ENCODE data around the gene CHD2.

The CHD2 gene

DNA sequence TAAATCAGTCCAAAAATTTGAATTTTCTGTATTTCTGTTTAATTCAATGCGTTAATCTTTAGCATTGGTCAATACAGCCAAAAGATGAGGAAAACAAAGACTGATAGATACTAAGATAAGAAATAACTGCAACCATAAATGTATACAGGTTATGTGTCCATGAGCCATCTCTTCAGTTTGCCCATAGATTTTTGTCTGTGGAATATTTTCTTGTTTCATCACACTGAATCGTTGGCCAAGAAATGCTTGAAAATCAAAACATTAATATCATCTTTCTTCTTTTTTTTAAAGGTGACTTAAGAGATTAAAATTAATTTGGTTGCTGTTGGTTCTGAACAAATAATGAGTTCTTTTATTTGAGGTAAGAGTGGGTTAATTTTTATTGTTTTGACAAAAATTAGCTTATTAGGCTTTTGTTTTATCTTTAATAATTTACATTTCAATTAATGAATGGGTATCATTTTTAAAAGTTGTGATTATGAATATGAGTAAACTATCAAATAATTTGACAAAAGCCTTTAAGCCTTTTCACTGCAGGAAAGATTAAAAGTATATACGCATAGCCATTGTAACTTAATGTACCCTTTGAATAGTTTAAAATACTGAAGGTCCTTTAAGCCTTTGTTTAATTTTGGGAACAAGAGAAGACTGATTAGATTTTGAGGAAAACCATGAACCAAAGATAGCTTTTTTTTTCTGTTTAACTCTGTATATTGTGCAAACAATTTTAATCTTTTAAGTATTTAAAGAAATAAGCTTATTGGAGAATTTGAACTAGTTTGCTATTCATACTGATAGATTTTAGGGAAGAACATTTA, 14.7 kb upstream of the CHD2 start:
- DNase-seq, result no peak

- DNase-seq, result no peak
Observed at GRCh38 chr15:92886042-92886537, 14.0 kb upstream of the CHD2 start.

- no peak for DNase-seq
Observed at GRCh38 chr15:92886815-92887214, 13.3 kb upstream of the CHD2 start.

- no peak for DNase-seq
Observed at GRCh38 chr15:92887869-92888268, 12.3 kb upstream of the CHD2 start.

DNA sequence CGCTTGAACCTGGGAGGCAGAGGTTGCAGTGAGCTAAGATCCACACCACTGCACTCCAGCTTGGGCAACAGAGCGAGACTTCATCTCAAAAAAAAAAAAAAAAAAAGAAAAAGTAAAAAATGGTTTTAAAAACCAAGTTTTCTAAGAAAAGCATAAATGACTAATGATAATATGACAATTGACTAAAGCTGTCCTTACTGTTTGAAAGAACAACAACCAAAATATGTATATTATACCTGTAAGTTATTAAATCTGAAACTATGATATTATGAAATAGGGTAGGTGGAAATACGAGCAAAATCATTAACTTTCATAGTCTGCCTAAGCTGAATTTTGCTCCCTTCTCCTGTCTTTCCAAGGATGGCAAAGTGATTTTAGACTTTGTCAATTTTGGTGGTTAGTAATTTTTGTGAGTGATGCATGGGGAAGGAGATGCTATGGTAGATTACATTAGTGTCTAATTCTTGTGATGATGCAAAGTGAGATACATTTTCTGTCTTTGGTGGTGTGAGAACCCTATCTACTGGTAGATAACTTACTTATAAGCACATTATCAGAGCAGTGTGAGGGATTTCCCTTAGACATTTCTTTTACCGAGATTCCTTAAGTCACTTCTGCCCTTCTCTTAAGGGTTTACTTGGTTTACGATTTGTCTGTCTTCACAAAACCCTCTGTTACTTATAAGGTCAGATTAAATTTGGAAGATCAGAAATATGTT, 10.6 kb upstream of the CHD2 start:
- no peak for DNase-seq

DNA sequence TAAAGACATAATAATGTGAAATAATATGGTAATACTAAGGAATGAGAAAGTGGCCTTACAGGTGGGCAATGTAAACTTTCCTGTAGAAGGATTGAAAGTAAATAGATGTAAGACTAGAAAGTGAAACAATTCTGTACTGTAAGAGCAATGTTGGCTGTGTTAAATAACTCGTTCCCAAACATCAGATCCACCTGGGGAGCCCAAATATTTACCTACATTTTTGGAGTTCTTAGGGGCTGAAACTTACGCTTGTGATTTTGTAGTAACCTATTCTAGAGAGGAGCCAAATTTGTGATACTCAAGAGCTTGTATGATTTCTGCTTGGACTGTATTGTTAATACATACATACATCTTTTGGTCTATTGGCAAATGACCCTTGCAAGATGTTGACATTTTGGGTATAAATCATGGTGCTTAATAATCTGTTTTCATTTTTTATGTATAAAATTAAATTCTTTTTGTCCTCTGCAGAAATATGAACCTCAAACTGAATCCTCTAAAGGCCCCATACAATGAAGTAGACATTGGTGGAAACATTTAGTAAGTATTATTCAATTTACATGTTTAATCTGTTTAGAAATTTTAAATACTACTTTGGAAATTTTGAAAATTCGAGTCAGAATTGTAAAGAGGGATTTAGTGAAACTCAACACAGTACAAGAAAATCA, 8.5 kb upstream of the CHD2 start:
- no peak for DNase-seq

- no peak for DNase-seq
Observed at GRCh38 chr15:92892201-92892555, 7.9 kb upstream of the CHD2 start.

GRCh38 chr15:92893200-92893599, 6.9 kb upstream of the CHD2 start:
- no peak for DNase-seq

DNA sequence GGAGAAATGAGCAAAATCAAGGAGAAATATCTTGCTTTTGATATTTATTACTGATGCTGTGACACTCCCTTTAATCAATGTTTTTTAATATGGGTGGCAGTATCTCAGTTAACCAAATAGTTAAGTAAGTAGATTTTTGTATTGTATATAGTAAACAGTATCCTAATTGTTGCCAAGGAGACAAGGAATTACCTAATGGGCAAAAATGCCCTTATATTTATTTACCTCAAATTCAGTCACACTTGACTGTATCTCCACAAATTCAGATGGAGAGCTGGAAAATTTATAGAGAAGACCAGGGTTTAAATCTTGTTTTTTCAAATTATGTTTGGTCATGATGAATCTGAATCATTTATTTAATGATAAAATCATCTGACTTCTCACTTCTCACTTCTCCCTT, 3.6 kb upstream of the CHD2 start:
- no peak for DNase-seq

- DNase-seq, result no peak
Observed at GRCh38 chr15:92897620-92898019, 2.5 kb upstream of the CHD2 start.

DNA sequence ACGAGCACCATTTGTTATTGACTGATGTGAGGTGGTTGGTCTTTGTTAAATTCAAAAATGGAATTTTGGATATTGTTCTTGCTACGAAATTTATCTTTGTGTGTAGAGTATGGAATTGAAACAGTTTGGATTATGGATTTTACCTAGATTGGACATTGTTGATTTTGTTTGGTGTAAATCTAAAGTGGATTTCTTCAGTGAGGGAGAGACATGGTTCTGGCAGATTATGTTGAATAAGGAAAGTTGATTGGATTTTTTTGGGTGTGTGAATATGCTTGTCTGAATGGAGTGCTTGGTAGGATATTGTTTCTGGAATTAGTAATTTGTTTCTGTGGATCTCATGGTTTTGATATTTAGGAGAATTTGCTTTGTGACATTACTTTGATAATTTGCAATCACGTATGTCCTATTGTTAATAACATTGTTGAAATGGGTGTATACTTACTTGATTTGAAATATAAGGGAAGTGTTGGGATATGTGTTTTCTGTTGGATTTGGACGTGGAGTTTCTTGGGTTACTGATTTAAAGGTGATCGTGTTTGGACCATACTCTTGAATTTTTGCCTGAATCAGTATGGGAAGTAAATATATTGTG, 1.0 kb upstream of the CHD2 start:
- no peak for DNase-seq

DNA sequence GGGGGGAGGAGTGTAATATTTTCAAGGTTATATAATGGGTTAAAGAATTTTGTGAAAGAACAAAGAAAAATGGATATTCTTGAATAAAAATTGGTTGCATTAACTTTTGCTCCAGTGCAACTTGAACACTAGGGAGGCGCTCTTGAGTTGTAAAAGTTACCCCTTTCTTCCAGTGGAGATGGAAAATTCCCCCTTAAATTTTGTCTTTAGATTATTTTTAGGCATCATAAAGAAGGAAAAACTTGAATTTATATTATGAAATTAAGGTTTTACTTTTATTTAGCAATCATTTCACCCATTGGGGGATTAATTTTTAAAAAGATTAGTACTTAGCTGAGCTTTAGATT, 550 bp upstream of the CHD2 start:
- peak; percentile 52 to 76 for DNase-seq

DNA sequence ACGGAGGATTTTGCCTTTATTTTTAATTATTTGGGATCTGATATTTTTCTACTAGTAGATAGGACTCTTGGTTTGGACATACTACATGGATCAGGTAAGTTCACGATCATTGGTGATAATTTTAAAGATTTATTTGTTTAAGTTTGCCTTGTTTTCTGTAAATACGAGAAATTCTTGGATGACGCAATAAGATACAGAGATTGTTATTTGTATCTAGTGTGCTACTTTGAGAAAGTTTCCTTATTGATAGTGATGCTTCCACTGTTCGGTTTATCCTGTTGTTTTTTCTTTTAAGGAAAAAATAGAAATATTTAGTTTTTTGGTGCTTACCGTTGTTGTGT, 577 bp downstream of the CHD2 start:
- no peak for DNase-seq

- DNase-seq, result no peak
Observed at GRCh38 chr15:92901072-92901761, 1.1 kb downstream of the CHD2 start.

DNA sequence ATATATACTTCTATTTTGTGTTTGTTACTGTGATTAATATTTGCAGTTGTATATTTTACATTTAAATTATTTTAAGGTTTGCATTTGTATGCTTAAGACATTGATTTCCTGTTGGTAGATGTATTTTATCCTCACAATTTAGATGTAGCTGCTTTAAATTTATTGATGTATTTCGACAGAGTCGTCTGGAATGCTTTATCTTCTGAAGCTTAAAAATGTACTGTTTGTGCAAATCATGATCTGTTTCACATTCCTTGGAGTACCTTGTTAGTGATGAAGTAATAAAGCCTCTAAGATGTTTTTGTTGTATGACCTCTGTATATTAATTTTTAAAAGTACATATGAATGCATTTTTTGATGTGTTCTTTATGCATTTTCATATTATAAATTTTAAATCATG, 1.9 kb downstream of the CHD2 start:
- no peak for DNase-seq

DNA sequence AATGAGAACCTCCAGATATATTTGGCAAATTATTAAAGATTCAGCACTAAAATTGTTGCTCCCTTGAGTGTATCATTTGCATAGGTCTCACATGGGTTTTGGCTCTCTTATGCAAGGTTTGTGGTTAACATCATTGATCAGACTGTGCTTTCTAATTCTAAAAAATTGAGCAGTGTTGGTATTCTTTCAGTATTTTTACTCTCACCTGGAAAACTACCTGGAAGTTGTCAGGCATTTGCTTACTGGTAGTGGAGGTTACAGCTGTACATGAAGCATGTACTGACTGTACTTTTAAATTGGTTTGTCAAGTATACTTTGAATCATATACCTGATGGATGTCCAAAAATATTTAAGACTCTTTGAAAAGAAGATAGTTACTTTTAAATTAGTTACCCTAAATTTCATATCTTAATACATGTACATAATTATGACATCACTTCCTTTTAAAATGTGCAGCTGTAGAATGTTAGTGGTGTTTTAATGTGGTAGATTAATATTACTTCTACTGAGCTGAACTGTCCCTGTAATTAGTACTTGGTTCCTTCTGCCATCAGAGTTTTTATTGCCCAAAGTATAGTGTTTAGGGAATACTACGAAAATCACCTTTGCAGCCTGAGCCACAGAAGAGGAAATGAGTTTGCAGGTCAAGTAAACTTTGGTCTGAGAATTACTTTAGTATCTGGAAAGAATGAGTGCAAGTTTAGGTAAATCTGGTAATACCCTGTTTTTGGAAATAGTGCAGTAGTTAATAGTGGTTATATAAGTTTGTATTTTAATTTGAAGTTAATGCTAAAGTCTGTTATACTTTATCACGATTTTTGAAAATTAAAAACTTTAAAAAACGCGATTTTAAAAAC, 2.8 kb downstream of the CHD2 start:
- peak; percentile 18 to 19 for DNase-seq

DNA sequence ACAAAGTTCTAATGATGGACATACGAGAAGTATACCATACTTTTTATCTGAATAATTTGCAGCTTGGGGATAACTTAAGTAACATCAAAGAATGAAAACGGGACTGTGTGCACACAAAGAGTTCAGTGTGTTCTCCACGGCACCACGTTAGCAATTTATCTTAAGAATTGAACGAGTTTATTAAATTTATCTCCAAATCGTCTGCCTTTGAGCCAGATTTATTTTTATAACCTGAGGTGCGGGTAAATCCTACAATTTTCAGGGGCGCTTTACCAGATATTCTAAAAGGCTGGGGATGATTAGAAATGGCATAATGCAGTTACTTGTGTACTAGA, 3.5 kb downstream of the CHD2 start:
- DNase-seq, result no peak

- peak; percentile 95 to 98 for DNase-seq
Observed at GRCh38 chr15:92903966-92904721, 4.0 kb downstream of the CHD2 start.

GRCh38 chr15:92904722-92905571, 4.8 kb downstream of the CHD2 start:
- DNase-seq, result no peak

DNA sequence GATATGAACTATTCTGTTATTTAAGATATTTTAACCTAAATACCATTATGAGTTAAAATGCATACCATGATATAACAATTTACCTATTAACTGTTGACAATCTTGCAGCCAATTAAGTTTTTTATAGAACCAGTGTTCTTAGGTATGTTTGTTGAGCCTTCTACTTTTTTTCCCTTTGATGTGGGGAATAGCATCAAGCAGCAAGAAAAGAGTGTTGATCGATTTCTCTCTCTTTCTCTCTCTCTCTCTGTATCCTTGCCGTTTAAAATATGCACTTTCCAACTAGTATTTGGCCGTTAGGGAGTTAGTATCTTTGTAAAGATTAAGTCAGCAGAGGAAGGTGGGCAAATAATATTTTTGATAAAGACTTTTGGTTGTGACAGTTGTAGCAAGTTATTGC, 5.9 kb downstream of the CHD2 start:
- DNase-seq, result no peak

All from AML-193 (cell line).